Erythroblast (primary cell): ENCODE measurements around the gene ATG9A.
"Not testable (repeated sequence)": the region's sequence is repeated elsewhere in the genome, so short reads cannot be mapped to it uniquely, and the experiment has no call there.

Source experiments
- GATA1 ChIP-seq: IDR thresholded peaks from 2 replicates; pipeline ENCODE4 v1.6.1; 2011; ENCODE audit warnings: low read depth, mild to moderate bottlenecking, control low read depth, low read length, moderate library complexity
- POLR2A ChIP-seq: IDR thresholded peaks from 2 replicates; pipeline ENCODE4 v1.6.1; 2011; ENCODE audit warnings: mild to moderate bottlenecking, low read length

DNA sequence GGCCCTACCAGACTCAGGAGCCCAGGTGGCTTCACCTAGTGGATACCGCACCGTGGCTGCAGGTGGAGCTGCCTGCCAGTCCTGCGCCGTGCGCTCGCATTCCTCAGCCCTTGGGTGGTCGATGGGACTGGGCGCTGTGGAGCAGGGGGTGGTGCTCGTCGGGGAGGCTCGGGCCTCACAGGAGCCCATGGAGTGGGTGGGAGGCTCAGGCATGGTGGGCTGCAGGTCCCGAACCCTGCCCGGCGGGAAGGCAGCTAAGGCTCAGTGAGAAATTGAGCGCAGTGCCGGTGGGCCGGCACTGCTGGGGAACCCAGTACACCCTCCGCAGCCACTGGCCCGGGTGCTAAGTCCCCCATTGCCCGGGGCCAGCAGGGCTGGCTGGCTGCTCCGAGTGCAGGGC, 28.1 kb downstream of the ATG9A start:
- TF ChIP-seq POLR2A, GATA1: not testable (repeated sequence)
